Ramos (cell line): ENCODE data around the gene INHBC.
"Not testable (repeated sequence)": the region's sequence is repeated elsewhere in the genome, so short reads cannot be mapped to it uniquely, and the experiment has no call there.

Source experiments
- in situ Hi-C: fragments of 300-500 bp; cut with MboI; formaldehyde crosslinking; loops from one replicate; pipeline ENCODE4 v1.14.3; 2022; ENCODE audit warnings: low sequenced_read_pairs; ENCODE audit not compliant: unreplicated experiment

Gene INHBC

GRCh38 chr12:57434517-57435223 is at the start of gene INHBC:
INHBC (plus strand) TSS chr12:57434784; CDS start chr12:57434887, 103 bp downstream.
- in situ Hi-C loops, result no loop called here

- in situ Hi-C loops, result no loop called here
Measured at GRCh38 chr12:57385586-57385985, 49.0 kb upstream of the INHBC start.

GRCh38 chr12:57386187-57386720 is 48.3 kb upstream of the INHBC start:
- in situ Hi-C loops, result no loop called here

GRCh38 chr12:57388425-57388824 is 46.2 kb upstream of the INHBC start:
- in situ Hi-C loops, result no loop called here

- in situ Hi-C loops, result no loop called here
Measured at GRCh38 chr12:57389033-57389432, 45.6 kb upstream of the INHBC start.

- in situ Hi-C loops, result no loop called here
Measured at GRCh38 chr12:57390174-57390573, 44.4 kb upstream of the INHBC start.

- in situ Hi-C loops, result no loop called here
Measured at GRCh38 chr12:57395121-57395520, 39.5 kb upstream of the INHBC start.

- in situ Hi-C loops, result no loop called here
Measured at GRCh38 chr12:57397441-57397840, 37.1 kb upstream of the INHBC start.

- in situ Hi-C loops, result not testable (repeated sequence)
Measured at GRCh38 chr12:57399718-57400463, 34.7 kb upstream of the INHBC start.

GRCh38 chr12:57401165-57401564 is 33.4 kb upstream of the INHBC start:
- in situ Hi-C loops, result no loop called here

- in situ Hi-C loops, result not testable (repeated sequence)
Measured at GRCh38 chr12:57402156-57402555, 32.4 kb upstream of the INHBC start.

- in situ Hi-C loops, result no loop called here
Measured at GRCh38 chr12:57404966-57405640, 29.5 kb upstream of the INHBC start.

- in situ Hi-C loops, result no loop called here
Measured at GRCh38 chr12:57410534-57410933, 24.1 kb upstream of the INHBC start.

GRCh38 chr12:57414160-57414559 is 20.4 kb upstream of the INHBC start:
- in situ Hi-C loops, result not testable (repeated sequence)

- in situ Hi-C loops, result no loop called here
Measured at GRCh38 chr12:57415088-57415487, 19.5 kb upstream of the INHBC start.

GRCh38 chr12:57416039-57416996 is 18.3 kb upstream of the INHBC start:
- in situ Hi-C loops, result no loop called here

- in situ Hi-C loops, result no loop called here
Measured at GRCh38 chr12:57418255-57418654, 16.3 kb upstream of the INHBC start.

GRCh38 chr12:57419495-57419894 is 15.1 kb upstream of the INHBC start:
- in situ Hi-C loops, result no loop called here

- in situ Hi-C loops, result no loop called here
Measured at GRCh38 chr12:57420482-57420881, 14.1 kb upstream of the INHBC start.

GRCh38 chr12:57426948-57427347 is 7.6 kb upstream of the INHBC start:
- in situ Hi-C loops, result not testable (repeated sequence)
